Activated naive CD8-positive, alpha-beta T cell treated with anti-CD3 and anti-CD28 coated beads for 36 hours (primary cell): ENCODE results near the gene ATG4A. TPM values are rescaled to one million over a fixed set of nuclear protein-coding genes. Genes with fewer than 3 reads are reported as not detected.

ENCODE experiments used
- DNase-seq: peaks from one replicate; pipeline ENCODE4 v3.0.0; 2021
- H3K27ac Mint-ChIP-seq: one replicate; pipeline ENCODE4 v1.8.0; 2022; ENCODE audit warnings: mild to moderate bottlenecking, moderate library complexity, mixed read lengths
- H3K27me3 Mint-ChIP-seq: one replicate; pipeline ENCODE4 v1.8.0; 2022; ENCODE audit warnings: mild to moderate bottlenecking, mixed read lengths
- H3K36me3 Mint-ChIP-seq: one replicate; pipeline ENCODE4 v1.8.0; 2021; ENCODE audit warnings: mild to moderate bottlenecking, mixed read lengths
- H3K4me1 Mint-ChIP-seq: one replicate; pipeline ENCODE4 v1.8.0; 2021; ENCODE audit warnings: mixed read lengths
- H3K4me3 Mint-ChIP-seq: one replicate; pipeline ENCODE4 v1.8.0; 2022; ENCODE audit warnings: mild to moderate bottlenecking, moderate library complexity, mixed read lengths
- H3K9me3 Mint-ChIP-seq: one replicate; pipeline ENCODE4 v1.8.0; 2022; ENCODE audit warnings: mixed read lengths
- total RNA-seq, 2 experiments: library from RNA; stranded (reverse); gene quantifications; one replicate each; pipeline ENCODE4 v1.2.3, GENCODE V29; 2021

Gene ATG4A
- total RNA-seq, 2 experiments from 2014 or later: 6.8 to 8.0 TPM

- no peak overlapping the region for H3K27ac Mint-ChIP-seq
- no peak overlapping the region for H3K4me3 Mint-ChIP-seq
- no peaks in the 10 kb centered on the region for H3K9me3 Mint-ChIP-seq
- H3K36me3 Mint-ChIP-seq: peaks cover 3% of the 10 kb centered on the region
- peaks cover 3% of the 10 kb centered on the region for H3K4me1 Mint-ChIP-seq
- H3K27me3 Mint-ChIP-seq: no peaks in the 10 kb centered on the region
- no peak for DNase-seq
Observed at GRCh38 chrX:108090491-108091263, 901 bp upstream of the ATG4A start.

- Mint-ChIP-seq H3K4me1 (peaks cover 3% of the 10 kb centered on the region), H3K27me3 (no peaks in the 10 kb centered on the region), H3K4me3 (no peak overlapping the region), H3K36me3 (peaks cover 3% of the 10 kb centered on the region), H3K27ac (no peak overlapping the region), H3K9me3 (no peaks in the 10 kb centered on the region)
- no peak for DNase-seq
Observed at GRCh38 chrX:108091878-108092291, 307 bp downstream of the ATG4A start.

- Mint-ChIP-seq H3K27ac (no peak overlapping the region), H3K9me3 (no peaks in the 10 kb centered on the region), H3K4me1 (peaks cover 6% of the 10 kb centered on the region), H3K27me3 (no peaks in the 10 kb centered on the region), H3K36me3 (peaks cover 5% of the 10 kb centered on the region), H3K4me3 (no peak overlapping the region)
- DNase-seq: no peak
Observed at GRCh38 chrX:108097380-108097779, 5.8 kb downstream of the ATG4A start.

GRCh38 chrX:108105473-108105872, 13.9 kb downstream of the ATG4A start:
- Mint-ChIP-seq H3K4me1 (peaks cover 10% of the 10 kb centered on the region), H3K36me3 (peaks cover 18% of the 10 kb centered on the region), H3K9me3 (peaks cover 2% of the 10 kb centered on the region), H3K27me3 (no peaks in the 10 kb centered on the region), H3K4me3 (no peak overlapping the region), H3K27ac (no peak overlapping the region)
- no peak for DNase-seq

- H3K27me3 Mint-ChIP-seq: no peaks in the 10 kb centered on the region
- H3K4me1 Mint-ChIP-seq: peaks cover 3% of the 10 kb centered on the region
- no peaks in the 10 kb centered on the region for H3K9me3 Mint-ChIP-seq
- no peak for DNase-seq
- no peak overlapping the region for H3K27ac Mint-ChIP-seq
- H3K36me3 Mint-ChIP-seq: peaks cover 3% of the 10 kb centered on the region
- H3K4me3 Mint-ChIP-seq: no peak overlapping the region
Observed at GRCh38 chrX:108114541-108114940, 23.0 kb downstream of the ATG4A start.

GRCh38 chrX:108117988-108118387, 26.4 kb downstream of the ATG4A start:
- Mint-ChIP-seq H3K4me1 (peaks cover 3% of the 10 kb centered on the region), H3K36me3 (no peaks in the 10 kb centered on the region), H3K27me3 (no peaks in the 10 kb centered on the region), H3K27ac (no peak overlapping the region), H3K9me3 (no peaks in the 10 kb centered on the region), H3K4me3 (no peak overlapping the region)
- no peak for DNase-seq

GRCh38 chrX:108121291-108121690, 29.7 kb downstream of the ATG4A start:
- no peaks in the 10 kb centered on the region for H3K9me3 Mint-ChIP-seq
- DNase-seq: no peak
- H3K27ac Mint-ChIP-seq: no peak overlapping the region
- no peaks in the 10 kb centered on the region for H3K36me3 Mint-ChIP-seq
- H3K4me3 Mint-ChIP-seq: no peak overlapping the region
- H3K4me1 Mint-ChIP-seq: no peaks in the 10 kb centered on the region
- no peaks in the 10 kb centered on the region for H3K27me3 Mint-ChIP-seq

- no peak overlapping the region for H3K27ac Mint-ChIP-seq
- H3K4me1 Mint-ChIP-seq: no peaks in the 10 kb centered on the region
- no peak overlapping the region for H3K4me3 Mint-ChIP-seq
- H3K9me3 Mint-ChIP-seq: no peaks in the 10 kb centered on the region
- DNase-seq: no peak
- no peaks in the 10 kb centered on the region for H3K27me3 Mint-ChIP-seq
- H3K36me3 Mint-ChIP-seq: no peaks in the 10 kb centered on the region
Observed at GRCh38 chrX:108122748-108123147, 31.2 kb downstream of the ATG4A start.

- DNase-seq: no peak
- Mint-ChIP-seq H3K4me1 (no peaks in the 10 kb centered on the region), H3K27ac (no peak overlapping the region), H3K9me3 (no peaks in the 10 kb centered on the region), H3K36me3 (no peaks in the 10 kb centered on the region), H3K27me3 (no peaks in the 10 kb centered on the region), H3K4me3 (no peak overlapping the region)
Observed at GRCh38 chrX:108123591-108124366, 32.2 kb downstream of the ATG4A start.

- peaks cover 7% of the 10 kb centered on the region for H3K36me3 Mint-ChIP-seq
- no peaks in the 10 kb centered on the region for H3K27me3 Mint-ChIP-seq
- H3K27ac Mint-ChIP-seq: no peak overlapping the region
- no peak overlapping the region for H3K4me3 Mint-ChIP-seq
- DNase-seq: no peak
- H3K9me3 Mint-ChIP-seq: no peaks in the 10 kb centered on the region
- no peaks in the 10 kb centered on the region for H3K4me1 Mint-ChIP-seq
Observed at GRCh38 chrX:108126661-108127060, 35.1 kb downstream of the ATG4A start.

GRCh38 chrX:108127152-108127551, 35.6 kb downstream of the ATG4A start:
- no peaks in the 10 kb centered on the region for H3K27me3 Mint-ChIP-seq
- H3K4me1 Mint-ChIP-seq: no peaks in the 10 kb centered on the region
- no peak overlapping the region for H3K4me3 Mint-ChIP-seq

GRCh38 chrX:108130889-108131288, 39.3 kb downstream of the ATG4A start:
- no peak overlapping the region for H3K4me3 Mint-ChIP-seq
- H3K9me3 Mint-ChIP-seq: no peaks in the 10 kb centered on the region
- no peaks in the 10 kb centered on the region for H3K4me1 Mint-ChIP-seq
- no peak overlapping the region for H3K27ac Mint-ChIP-seq
- no peak for DNase-seq
- H3K36me3 Mint-ChIP-seq: peaks cover 9% of the 10 kb centered on the region
- no peaks in the 10 kb centered on the region for H3K27me3 Mint-ChIP-seq

More at GRCh38 chrX:108127152-108127551, 35.6 kb downstream of the ATG4A start:
- DNase-seq: no peak
- Mint-ChIP-seq H3K9me3 (no peaks in the 10 kb centered on the region), H3K27ac (no peak overlapping the region), H3K36me3 (peaks cover 9% of the 10 kb centered on the region)

- Mint-ChIP-seq H3K36me3 (peaks cover 9% of the 10 kb centered on the region), H3K27me3 (no peaks in the 10 kb centered on the region), H3K27ac (no peak overlapping the region), H3K9me3 (no peaks in the 10 kb centered on the region), H3K4me1 (no peaks in the 10 kb centered on the region), H3K4me3 (no peak overlapping the region)
- DNase-seq: no peak
Observed at GRCh38 chrX:108131471-108131870, 39.9 kb downstream of the ATG4A start.

GRCh38 chrX:108132034-108132433, 40.5 kb downstream of the ATG4A start:
- no peaks in the 10 kb centered on the region for H3K9me3 Mint-ChIP-seq
- H3K27me3 Mint-ChIP-seq: no peaks in the 10 kb centered on the region
- H3K27ac Mint-ChIP-seq: no peak overlapping the region
- DNase-seq: no peak
- H3K36me3 Mint-ChIP-seq: peaks cover 9% of the 10 kb centered on the region
- H3K4me1 Mint-ChIP-seq: no peaks in the 10 kb centered on the region
- H3K4me3 Mint-ChIP-seq: no peak overlapping the region

- H3K27me3 Mint-ChIP-seq: no peaks in the 10 kb centered on the region
- H3K4me3 Mint-ChIP-seq: no peak overlapping the region
- H3K9me3 Mint-ChIP-seq: no peaks in the 10 kb centered on the region
- no peak for DNase-seq
- H3K36me3 Mint-ChIP-seq: peaks cover 9% of the 10 kb centered on the region
- no peaks in the 10 kb centered on the region for H3K4me1 Mint-ChIP-seq
- no peak overlapping the region for H3K27ac Mint-ChIP-seq
Observed at GRCh38 chrX:108132876-108133275, 41.3 kb downstream of the ATG4A start.

GRCh38 chrX:108134724-108135123, 43.1 kb downstream of the ATG4A start:
- H3K9me3 Mint-ChIP-seq: no peaks in the 10 kb centered on the region
- no peaks in the 10 kb centered on the region for H3K27me3 Mint-ChIP-seq
- H3K4me3 Mint-ChIP-seq: no peak overlapping the region
- H3K36me3 Mint-ChIP-seq: peaks cover 17% of the 10 kb centered on the region
- no peak for DNase-seq
- no peak overlapping the region for H3K27ac Mint-ChIP-seq
- no peaks in the 10 kb centered on the region for H3K4me1 Mint-ChIP-seq
